ENCODE results near the gene BICD1.

- no peak for TF ChIP-seq CTCF (conservative IDR thresholded peaks at IDR 0.05)
- TF ChIP-seq EZH2 (IDR thresholded peaks at IDR 0.05; ENCODE audit: low read depth) = no peak
Measured at GRCh38 chr12:32266756-32267155, 160.1 kb downstream of the BICD1 start.

Measured in PC-9 (cell line).